DMS153 treated with DMSO at 0.1 percent for 48 hours (cell line): ENCODE measurements around the gene ARL8A.
"Not testable (repeated sequence)": the region's sequence is repeated elsewhere in the genome, so short reads cannot be mapped to it uniquely, and the experiment has no call there.

Experiments used
- DNase-seq: peaks from one replicate; lab custom pipeline; 2025; ENCODE audit not compliant: unreplicated experiment; lab: John Stamatoyannopoulos, UW

ARL8A gene

DNA sequence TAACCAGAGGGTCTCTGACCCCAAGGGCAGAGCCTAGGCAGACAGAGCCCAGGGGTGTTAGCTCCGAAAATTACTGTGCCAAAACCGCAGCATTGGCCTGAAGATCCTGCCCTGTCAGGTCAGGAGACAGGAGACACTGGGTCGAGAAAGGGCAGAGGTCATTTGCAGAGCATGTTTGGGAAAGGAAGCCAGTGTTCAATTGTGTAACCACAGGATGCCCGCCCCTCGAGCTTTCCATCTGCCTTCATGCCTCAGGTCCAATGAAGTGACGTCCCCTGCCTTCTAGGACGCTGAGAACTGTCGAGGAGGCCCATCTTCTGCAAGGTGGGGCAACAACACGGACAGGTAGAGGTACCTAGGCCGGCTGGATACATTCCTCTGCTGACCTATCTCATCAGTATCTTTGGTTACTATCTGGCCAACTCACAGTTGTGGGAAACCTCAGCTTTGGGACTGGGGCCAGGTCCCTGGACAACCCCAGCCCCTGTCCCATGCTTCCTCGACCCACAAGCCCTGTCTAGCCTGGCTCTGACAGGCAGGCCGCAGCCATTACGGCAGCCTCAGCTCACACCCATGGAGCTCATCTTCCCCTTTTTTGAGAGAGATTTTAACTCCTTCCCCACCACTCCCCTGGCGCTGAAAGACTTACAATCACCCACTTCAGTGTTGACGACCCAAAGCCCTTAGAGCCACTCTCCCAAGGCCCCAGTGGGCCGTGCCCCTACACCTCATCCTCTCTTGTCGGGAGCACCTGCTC lies 1.3 kb downstream of the ARL8A start:
- DNase-seq: no peak

GRCh38 chr1:202141468-202141867 lies 3.1 kb downstream of the ARL8A start:
- not testable (repeated sequence) for DNase-seq

DNA sequence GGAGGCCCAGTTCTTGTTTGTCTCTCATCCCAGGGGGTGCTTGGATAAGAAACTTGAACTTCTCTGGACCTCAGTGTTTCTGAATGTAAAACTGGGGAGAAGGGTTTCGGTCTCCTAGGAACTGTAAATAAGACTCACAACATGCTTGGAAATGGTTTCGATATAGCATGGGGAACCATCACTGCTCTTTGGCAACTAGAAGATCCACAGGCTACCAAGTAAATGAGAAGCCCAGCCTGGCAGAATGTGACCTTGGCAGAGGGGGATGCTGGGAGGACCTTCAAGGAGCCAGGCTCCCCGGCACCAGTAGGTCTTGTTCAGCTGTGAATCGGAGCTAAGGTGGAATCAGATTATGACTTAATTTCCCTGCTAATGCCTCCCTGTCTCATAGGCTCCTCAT lies 3.7 kb downstream of the ARL8A start:
- no peak for DNase-seq

DNA sequence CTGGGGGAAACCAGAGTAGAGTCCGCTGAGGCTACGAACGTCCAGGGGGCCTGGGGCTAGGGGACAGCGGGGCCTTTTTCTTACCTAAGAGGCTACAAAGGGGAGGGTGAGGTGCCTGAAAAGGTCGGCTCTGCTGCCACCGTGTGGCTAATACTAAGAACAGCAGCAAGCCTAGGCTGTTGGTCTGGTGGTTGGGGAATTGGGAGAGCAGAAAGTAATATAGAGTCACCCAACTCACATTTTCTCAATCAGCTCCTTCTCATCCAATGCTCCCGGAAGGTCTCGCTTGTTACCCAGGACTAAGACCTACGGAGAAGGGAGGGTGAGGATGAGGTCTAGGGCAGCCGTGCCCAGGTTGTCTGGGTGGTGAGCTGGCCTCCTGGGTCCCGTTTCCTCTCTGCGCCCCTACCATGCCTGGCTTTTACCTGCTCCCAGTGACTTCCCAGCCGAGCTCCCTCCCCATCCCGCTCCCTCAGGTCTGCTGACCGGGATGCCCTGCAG lies 9.3 kb downstream of the ARL8A start:
- DNase-seq: peak; percentile 85

DNA sequence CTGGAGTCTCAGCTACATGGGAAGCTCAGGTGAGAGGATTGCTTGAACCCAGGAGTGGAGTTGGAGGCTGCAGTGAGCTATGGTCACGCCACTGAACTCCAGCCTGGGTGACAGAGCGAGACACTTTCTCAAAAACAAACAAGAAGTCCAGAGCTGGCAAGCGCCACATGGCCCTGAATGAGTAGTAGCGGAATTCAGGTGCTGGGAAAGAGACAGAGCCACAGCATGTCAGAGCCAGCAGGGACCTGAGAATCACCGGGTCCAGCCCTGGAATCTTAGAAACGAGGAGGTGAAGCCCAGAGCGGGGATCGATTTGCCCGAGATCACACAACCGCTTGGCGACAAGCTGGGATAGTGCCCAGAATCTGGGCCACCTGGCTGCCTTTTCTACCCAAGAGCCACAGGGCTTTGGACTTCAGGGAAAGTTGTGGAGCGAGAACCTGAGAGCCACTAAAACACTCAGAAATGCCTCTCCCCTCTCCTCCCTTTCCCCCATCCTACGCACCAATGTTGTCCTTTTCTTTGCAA lies 9.8 kb downstream of the ARL8A start:
- DNase-seq: no peak

DNA sequence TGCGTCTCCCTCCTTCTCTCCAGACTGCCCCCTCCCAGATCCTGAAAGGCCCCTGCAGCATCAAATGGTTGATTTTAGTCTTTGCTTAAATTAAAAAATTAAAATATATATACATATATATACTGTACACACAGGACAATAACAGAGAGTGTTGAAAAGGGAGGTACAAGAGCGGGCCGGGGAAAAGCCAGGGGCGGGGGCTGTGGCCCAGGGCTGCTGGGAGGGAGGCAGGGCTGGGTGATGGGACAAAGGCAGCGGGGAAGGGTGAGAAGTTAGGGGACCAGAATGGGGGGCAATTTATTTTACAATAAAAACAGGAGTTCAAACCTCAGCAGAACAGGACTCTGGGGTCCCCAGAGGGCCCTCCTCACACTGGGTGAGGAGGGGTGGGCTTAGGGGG lies 10.5 kb downstream of the ARL8A start:
- DNase-seq: no peak

GRCh38 chr1:202133496-202133895 lies 11.0 kb downstream of the ARL8A start:
- DNase-seq: no peak

GRCh38 chr1:202133001-202133400 lies 11.5 kb downstream of the ARL8A start:
- no peak for DNase-seq

DNA sequence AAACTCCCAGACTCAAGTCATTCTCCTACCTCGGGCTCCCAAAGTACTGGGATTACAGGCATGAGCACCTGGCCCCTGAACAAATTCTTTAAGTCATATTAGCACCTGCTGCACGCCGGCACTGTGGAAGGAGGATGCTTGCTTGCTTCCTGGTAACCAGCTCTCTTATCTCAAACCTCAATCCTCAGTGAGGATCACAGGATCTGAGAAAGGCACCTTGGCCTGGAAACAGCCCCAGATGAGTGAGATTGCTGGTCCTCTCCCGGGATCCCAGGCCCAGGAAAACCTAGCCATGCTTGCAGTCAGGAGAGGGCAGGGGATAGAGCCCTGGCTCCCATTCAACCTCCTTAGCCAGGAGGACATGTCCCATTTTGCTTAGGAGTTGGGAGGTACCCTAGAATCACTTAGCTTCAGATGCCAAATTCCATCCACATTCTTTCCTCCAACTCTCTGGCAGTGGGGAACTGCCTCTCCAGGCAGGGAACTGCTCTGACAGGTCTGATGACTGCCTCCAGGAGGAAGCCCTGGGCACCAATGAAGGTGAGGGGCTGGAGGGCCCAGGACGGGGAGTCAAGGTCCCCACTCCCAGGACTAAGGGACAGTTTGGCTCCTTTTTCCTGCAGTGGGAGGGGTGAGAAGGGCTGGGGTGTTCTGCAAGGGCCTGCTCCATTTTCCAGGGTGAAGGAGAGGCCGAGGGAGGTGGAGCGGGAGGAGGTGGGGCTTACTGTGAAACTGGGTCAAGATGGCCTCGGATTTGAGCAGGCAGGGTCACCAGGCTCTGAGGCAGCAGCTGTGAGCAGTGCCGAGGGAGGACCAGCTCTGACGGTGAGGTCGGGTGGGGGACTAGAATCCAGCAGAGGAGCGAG lies 12.3 kb downstream of the ARL8A start:
- DNase-seq: no peak

- DNase-seq: no peak
These were observed 13.6 kb downstream of the ARL8A start for GRCh38 chr1:202130816-202131522.

DNA sequence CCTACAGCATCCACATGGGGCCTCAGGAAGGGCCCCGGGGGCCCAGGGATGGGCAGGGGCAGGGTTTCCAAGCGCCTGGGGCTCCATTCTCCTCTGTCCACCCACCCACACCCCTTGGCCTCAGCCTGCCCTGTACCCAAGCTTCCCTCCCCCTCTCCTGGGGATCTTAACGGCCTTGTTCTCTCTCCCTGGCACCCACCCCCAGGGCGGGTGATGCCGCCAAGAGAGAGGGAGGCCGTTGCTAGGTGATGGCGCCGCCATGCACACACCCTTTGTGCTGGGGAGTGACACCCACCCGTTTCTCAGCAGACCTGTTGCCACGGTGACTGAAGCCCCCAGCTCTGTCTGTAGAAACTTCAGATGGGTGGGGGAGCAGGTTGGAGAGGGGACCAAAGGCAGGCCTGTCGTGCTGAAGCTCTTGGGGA lies 14.2 kb downstream of the ARL8A start:
- no peak for DNase-seq

DNA sequence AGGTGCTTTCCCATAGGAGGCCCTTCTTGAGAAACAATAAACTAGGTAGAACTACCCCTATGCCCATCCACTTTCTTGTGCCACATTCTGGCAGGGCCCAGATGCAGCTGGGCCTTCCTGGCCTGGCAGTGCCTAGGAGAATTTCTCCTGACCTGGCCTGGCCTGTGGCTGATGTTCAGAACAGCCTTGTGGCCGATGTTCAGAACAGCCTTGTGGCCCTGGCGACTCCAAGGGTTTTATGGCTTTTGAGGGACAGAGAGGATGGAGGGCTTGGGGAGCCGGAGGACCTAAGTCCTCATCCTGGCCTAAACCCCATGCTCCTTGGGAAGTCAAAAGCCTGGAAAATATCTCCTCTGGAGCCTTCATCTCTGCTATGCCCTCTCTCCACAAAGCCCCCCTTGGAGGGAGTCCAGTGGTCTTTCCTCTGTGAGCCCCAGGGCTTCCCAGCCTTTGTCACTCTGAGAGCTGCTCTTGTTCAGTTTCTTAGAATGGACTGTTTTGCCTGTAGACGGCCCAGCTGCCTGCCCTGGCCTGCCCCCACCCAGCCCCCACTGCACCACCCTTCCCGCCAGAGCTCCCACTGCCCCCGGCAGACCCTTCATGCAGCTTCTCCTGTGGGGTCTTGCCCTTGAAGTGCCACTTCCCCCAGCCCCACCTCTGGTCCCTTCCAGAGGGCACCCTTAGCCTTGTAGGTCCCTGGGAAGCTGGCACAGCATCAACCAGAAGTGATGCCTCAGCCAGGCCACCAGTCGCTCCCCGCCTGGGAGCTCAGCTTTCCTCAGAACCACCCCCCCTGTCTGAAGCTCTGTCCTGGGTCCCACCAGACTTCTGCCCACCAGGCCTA lies 14.9 kb downstream of the ARL8A start:
- DNase-seq: no peak

- no peak for DNase-seq
These were observed 16.5 kb downstream of the ARL8A start for GRCh38 chr1:202127836-202128622.

- no peak for DNase-seq
These were observed 17.5 kb downstream of the ARL8A start for GRCh38 chr1:202127061-202127460.

DNA sequence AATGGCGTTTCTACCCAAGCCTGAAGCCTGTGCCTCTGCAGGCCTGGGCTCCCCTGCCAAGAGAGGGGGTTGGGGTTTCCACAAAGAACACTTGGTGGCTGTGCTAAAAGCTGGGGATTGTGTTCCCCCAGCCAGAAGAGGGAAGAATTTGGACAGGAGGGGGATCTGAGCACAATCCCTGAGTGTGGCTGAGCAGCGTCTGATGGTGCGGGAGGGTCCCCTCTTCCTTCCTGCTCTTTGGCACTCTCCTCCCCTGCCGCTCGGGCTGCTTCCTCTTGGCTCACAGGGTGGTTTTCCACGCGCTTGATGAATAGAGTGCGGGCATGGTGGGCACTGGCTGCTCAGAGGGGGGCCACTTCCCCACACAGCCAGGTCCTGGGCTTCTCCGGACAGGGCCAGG lies 18.1 kb downstream of the ARL8A start:
- no peak for DNase-seq

DNA sequence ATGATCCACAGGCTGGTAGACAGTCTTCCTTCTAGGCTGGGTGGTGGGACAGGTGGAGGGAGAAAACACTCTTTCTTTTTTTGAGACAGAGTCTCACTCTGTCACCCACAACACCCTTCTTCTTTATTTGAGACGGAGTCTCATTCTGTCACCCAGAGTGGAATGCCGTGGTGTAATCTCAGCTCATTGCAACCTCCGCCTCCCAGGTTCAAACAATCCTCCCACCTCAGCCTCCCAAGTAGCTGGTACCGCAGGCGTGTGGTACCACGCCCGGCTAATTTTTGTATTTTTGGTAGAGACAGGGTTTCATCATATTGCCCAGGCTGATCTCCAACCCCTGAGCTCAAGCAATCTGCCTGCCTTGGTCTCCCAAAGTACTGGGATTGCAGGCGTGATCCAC lies 18.9 kb downstream of the ARL8A start:
- no peak for DNase-seq

DNA sequence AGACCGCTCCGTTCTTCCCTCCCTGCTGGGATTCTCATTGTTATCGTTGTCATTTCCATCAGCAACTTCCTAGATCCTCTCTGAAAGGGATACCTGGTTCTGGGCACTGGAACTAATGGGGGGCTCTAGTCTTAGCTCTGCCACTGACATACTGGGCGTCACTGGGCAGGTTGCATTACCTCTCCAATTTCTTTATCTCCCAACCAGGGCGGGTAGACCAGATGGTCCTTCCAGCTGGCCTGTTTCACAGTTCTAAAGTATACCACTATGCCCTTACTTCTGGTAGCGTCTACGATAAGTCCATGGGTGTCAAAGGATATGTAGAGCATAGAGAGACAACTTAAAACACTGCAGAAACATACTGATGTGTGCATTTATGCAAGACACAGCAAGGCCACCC lies 20.4 kb downstream of the ARL8A start:
- no peak for DNase-seq

DNA sequence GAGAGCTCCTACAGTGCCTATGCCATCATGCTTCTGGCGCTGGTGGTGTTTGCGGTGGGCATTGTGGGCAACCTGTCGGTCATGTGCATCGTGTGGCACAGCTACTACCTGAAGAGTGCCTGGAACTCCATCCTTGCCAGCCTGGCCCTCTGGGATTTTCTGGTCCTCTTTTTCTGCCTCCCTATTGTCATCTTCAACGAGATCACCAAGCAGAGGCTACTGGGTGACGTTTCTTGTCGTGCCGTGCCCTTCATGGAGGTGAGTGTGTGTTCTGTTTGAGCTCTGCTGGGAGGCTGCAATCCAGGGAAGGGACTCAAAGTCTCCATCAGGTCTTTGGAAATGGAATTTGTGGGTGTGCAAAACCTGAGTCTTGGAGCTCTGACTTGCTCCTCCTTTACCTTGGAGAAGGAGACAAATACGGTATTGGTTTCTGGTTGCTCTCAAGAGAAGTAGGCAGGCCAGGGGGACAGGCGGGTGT lies 21.2 kb downstream of the ARL8A start:
- no peak for DNase-seq

DNA sequence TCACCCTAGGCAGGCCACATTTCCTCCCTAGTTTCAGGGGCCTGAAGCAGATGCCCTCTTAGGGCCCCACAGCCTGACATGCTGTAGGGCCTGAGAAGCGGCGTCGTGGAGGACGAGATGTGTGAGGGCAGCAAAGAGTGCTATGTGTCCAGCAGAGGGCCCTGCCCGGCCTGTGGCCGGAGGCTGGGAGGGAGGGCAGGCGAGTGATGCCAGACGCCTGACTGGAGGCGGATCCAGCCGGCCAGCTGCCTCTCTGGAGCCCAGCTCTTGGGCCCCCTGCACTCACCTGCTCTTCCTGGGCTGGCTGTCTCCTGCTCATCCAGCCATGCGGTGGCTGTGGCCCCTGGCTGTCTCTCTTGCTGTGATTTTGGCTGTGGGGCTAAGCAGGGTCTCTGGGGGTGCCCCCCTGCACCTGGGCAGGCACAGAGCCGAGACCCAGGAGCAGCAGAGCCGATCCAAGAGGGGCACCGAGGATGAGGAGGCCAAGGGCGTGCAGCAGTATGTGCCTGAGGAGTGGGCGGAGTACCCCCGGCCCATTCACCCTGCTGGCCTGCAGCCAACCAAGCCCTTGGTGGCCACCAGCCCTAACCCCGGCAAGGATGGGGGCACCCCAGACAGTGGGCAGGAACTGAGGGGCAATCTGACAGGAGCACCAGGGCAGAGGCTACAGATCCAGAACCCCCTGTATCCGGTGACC lies 21.8 kb downstream of the ARL8A start, which contains the start of gene GPR37L1:
Gene GPR37L1 (plus strand): TSS at position 279 of the 697 bp plus-strand sequence. CDS start 47 bp downstream, at position 326.
- no peak for DNase-seq
